A673 (cell line): ENCODE data around the gene C2orf92.

Experiments
- EZH2 ChIP-seq: fragments of 200-600 bp; sonication (generic); IDR thresholded peaks from 2 replicates; pipeline ENCODE4 v1.6.1; 2017; ENCODE audit warnings: borderline replicate concordance, low read depth, mild to moderate bottlenecking, mixed read lengths, antibody characterized with exemption, low read length; ENCODE audit not compliant: poor library complexity, severe bottlenecking
- TF ChIP-seq, protein P1 (sequence below): fragments of 300-800, 200-600 bp; sonication (generic); conservative IDR thresholded peaks from 2 replicates; pipeline ENCODE4 v1.5.1; 2017; ENCODE audit warnings: low read depth, mild to moderate bottlenecking, antibody characterized with exemption, low read length, moderate library complexity, mixed read lengths

DNA sequence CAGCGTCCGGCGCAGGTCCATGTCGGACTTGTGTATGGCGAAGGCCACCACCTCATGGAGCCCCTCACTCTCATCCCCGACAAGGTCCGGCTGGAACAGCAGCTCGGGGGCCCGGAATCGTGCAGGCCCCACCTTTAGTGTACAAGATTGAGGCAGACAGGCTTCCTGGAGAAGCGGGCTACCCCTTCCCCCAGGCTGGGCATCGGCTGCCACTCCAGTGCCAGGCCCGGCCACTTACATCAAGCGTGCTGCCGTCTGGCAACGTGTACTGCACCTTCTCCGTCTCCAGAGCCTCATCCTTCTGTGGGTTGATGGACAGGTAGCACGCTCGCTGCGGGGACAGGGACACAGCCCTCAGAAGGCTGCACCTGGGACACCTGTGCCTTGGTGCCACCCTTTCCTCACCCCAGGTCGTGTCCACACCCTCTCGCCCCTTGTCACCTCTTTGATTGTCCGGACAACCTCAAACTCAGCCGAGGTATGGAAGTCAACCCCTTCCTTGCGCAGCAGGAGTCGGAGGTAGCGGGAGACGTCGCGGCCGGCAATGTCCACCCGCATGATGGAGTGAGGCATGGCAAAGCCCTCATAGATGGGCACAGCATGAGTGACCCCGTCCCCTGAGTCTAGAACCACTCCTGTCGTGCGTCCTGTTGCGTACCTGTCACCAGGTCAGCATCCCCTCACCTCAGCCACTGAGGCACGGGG, 11.4 kb upstream of the C2orf92 start:
- TF ChIP-seq, protein P1, sequence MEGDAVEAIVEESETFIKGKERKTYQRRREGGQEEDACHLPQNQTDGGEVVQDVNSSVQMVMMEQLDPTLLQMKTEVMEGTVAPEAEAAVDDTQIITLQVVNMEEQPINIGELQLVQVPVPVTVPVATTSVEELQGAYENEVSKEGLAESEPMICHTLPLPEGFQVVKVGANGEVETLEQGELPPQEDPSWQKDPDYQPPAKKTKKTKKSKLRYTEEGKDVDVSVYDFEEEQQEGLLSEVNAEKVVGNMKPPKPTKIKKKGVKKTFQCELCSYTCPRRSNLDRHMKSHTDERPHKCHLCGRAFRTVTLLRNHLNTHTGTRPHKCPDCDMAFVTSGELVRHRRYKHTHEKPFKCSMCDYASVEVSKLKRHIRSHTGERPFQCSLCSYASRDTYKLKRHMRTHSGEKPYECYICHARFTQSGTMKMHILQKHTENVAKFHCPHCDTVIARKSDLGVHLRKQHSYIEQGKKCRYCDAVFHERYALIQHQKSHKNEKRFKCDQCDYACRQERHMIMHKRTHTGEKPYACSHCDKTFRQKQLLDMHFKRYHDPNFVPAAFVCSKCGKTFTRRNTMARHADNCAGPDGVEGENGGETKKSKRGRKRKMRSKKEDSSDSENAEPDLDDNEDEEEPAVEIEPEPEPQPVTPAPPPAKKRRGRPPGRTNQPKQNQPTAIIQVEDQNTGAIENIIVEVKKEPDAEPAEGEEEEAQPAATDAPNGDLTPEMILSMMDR = no peak
- TF ChIP-seq EZH2 = no peak
